Measurements from ENCODE around the gene SLC26A11. TPM values are rescaled to one million over a fixed set of nuclear protein-coding genes. Genes with fewer than 3 reads are reported as not detected.

The SLC26A11 gene
- total RNA-seq, 1 donor from 2014 or later, result 42.4 TPM

GRCh38 chr17:80245566-80246265 is 25.5 kb downstream of the SLC26A11 start:
- ATAC-seq, result no peak
- intact Hi-C loops (cut with DNase I), result no loop called here
- no peaks in the 10 kb centered on the region for H3K27me3 ChIP-seq (ENCODE audit: low read depth)
- no peak overlapping the region for H3K4me3 ChIP-seq
- peak; percentile 29 for DNase-seq
- TF ChIP-seq CTCF (IDR thresholded peaks at IDR 0.05), result no peak
- H3K36me3 ChIP-seq, result peaks cover 75% of the 10 kb centered on the region
- no peak overlapping the region for H3K27ac ChIP-seq
- no peaks in the 10 kb centered on the region for H3K4me1 ChIP-seq
- H3K9me3 ChIP-seq, result no peaks in the 10 kb centered on the region

GRCh38 chr17:80246266-80246681 is 26.0 kb downstream of the SLC26A11 start:
- ATAC-seq, result no peak
- no peak overlapping the region for H3K27ac ChIP-seq
- no peaks in the 10 kb centered on the region for H3K9me3 ChIP-seq
- no peaks in the 10 kb centered on the region for H3K27me3 ChIP-seq (ENCODE audit: low read depth)
- H3K36me3 ChIP-seq, result peaks cover 69% of the 10 kb centered on the region
- intact Hi-C loops (cut with DNase I), result no loop called here
- no peak overlapping the region for H3K4me3 ChIP-seq
- TF ChIP-seq CTCF (IDR thresholded peaks at IDR 0.05), result no peak
- DNase-seq, result peak; percentile 46
- H3K4me1 ChIP-seq, result no peaks in the 10 kb centered on the region

DNA sequence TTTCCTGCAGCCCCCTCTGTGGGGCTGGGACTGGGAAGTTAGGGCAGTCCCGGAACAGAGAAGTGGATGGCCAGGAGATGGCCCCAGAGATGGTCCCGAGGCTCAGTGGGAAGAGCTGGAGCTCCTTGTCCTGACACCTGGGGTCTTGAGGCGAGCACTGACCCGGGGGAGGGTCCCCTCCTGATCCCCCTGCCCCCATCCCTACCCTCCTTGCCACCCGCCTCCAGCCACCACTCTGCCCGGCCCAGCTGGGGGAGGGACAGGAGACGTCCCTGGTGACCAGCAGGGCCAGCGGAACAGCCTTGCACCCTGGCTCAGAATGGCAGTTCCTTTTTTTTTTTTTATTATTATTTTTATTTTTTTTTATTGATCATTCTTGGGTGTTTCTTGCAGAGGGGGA is 26.5 kb downstream of the SLC26A11 start:
- no peak for TF ChIP-seq CTCF (IDR thresholded peaks at IDR 0.05)
- no peaks in the 10 kb centered on the region for H3K4me1 ChIP-seq
- H3K27me3 ChIP-seq (ENCODE audit: low read depth), result no peaks in the 10 kb centered on the region
- H3K9me3 ChIP-seq, result no peaks in the 10 kb centered on the region
- H3K4me3 ChIP-seq, result no peak overlapping the region
- peaks cover 65% of the 10 kb centered on the region for H3K36me3 ChIP-seq
- intact Hi-C loops (cut with DNase I), result no loop called here
- no peak overlapping the region for H3K27ac ChIP-seq
- ATAC-seq (no peak), DNase-seq (peak; percentile 36)

GRCh38 chr17:80247561-80247960 is 27.3 kb downstream of the SLC26A11 start:
- intact Hi-C loops (cut with DNase I), result no loop called here
- H3K9me3 ChIP-seq, result no peaks in the 10 kb centered on the region
- H3K4me1 ChIP-seq, result peaks cover 2% of the 10 kb centered on the region
- peaks cover 63% of the 10 kb centered on the region for H3K36me3 ChIP-seq
- H3K27me3 ChIP-seq (ENCODE audit: low read depth), result no peaks in the 10 kb centered on the region
- TF ChIP-seq CTCF (IDR thresholded peaks at IDR 0.05), result no peak
- no peak overlapping the region for H3K27ac ChIP-seq
- DNase-seq (peak; percentile 41), ATAC-seq (no peak)
- no peak overlapping the region for H3K4me3 ChIP-seq

DNA sequence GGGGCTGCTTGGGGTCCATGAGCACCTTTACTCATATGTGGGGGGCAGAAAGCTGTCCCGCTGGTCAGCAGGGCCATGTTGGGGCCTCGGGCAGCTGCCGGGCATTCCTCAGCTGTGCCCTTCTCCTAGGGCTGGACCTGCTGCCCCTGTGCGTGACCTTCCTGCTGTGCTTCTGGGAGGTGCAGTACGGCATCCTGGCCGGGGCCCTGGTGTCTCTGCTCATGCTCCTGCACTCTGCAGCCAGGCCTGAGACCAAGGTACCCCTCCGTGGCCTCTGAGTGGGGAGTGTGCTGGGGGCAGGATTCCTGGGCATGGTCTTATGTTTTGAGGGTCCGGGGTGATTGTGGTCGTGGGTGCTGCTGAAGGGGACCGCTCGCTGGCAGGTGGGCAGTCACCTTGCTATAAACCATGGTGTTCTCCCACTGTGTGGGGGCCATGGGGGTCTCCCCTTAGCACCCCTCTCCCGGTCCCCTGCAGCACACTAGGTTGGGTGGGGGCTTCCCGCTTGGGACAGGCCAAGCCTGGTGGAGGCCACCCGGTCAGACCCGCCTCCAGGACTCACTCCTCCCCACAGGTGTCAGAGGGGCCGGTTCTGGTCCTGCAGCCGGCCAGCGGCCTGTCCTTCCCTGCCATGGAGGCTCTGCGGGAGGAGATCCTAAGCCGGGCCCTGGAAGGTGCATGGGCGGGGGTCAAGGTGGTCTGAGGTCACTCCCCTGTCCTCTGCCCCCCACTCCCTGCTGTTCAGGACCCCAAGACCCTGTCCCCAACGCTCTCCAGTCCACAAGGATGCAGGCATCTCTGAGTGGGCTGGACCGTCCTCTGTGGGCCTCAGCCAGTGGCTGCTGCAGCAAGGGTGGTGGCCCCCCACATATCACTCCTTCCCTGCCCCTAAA is 28.0 kb downstream of the SLC26A11 start:
- Histone ChIP-seq H3K27me3 (ENCODE audit: low read depth) (no peaks in the 10 kb centered on the region), H3K27ac (no peak overlapping the region), H3K4me1 (peaks cover 5% of the 10 kb centered on the region), H3K36me3 (peaks cover 61% of the 10 kb centered on the region), H3K9me3 (no peaks in the 10 kb centered on the region), H3K4me3 (no peak overlapping the region)
- no peak for TF ChIP-seq CTCF (IDR thresholded peaks at IDR 0.05)
- DNase-seq (peak; percentile 47), ATAC-seq (no peak)
- intact Hi-C loops (cut with DNase I), result no loop called here
